Common myeloid progenitor, CD34-positive (primary cell): ENCODE results near the gene SYK.

Source experiments
- CTCF ChIA-PET: fragments of 350-600 bp; sonication (Branson Sonifier 250); formaldehyde crosslinking; loops from one replicate; lab custom pipeline; 2021; ENCODE audit warnings: antibody characterized with exemption; lab: Charles Lee
- POLR2A ChIA-PET: fragments of 350-600 bp; sonication (Branson Sonifier 250); formaldehyde crosslinking; loops from one replicate; lab custom pipeline; 2021; ENCODE audit warnings: antibody characterized with exemption; lab: Charles Lee
- DNase-seq, 3 donors: peaks; one replicate each; pipeline versions ENCODE4 v3.0.0 to v3.0.0-alpha.2; 2013
- H3K27ac ChIP-seq, 2 experiments: 1 replicate in 1 of 2; 2 replicates in 1 of 2; pipeline ENCODE4 v1.7.0; 2013; ENCODE audit warnings: inconsistent platforms in 2 of 2, low read length in 2 of 2, mild to moderate bottlenecking in 2 of 2, low read depth in 1 of 2, moderate library complexity in 1 of 2; ENCODE audit not compliant: severe bottlenecking in 2 of 2, insufficient read depth in 1 of 2, poor library complexity in 1 of 2
- H3K27me3 ChIP-seq, 5 experiments: replicated peaks in 2 of 5; 1 replicate in 3 of 5; 2 replicates in 2 of 5; pipeline versions ENCODE4 v1.6.1 to v1.7.0; 2013; ENCODE audit warnings: low read length in 4 of 5, mild to moderate bottlenecking in 2 of 5, moderate library complexity in 2 of 5, inconsistent platforms in 1 of 5; ENCODE audit not compliant: insufficient read depth in 5 of 5, control insufficient read depth in 4 of 5
- H3K36me3 ChIP-seq, 4 experiments: 1 replicate in 2 of 4; 2 replicates in 2 of 4; pipeline versions ENCODE4 v1.6.1 to v1.7.0; 2013; ENCODE audit warnings: low read length in 3 of 4, control low read depth in 1 of 4, mild to moderate bottlenecking in 1 of 4; ENCODE audit not compliant: control insufficient read depth in 4 of 4, insufficient read depth in 4 of 4
- H3K4me1 ChIP-seq, 4 experiments: 1 replicate in 3 of 4; 2 replicates in 1 of 4; pipeline versions ENCODE4 v1.6.1 to v1.7.1; 2013; ENCODE audit warnings: low read length in 3 of 4, mild to moderate bottlenecking in 3 of 4, control low read depth in 1 of 4, inconsistent platforms in 1 of 4, moderate library complexity in 1 of 4; ENCODE audit not compliant: control insufficient read depth in 4 of 4, insufficient read depth in 4 of 4; ENCODE audit errors: control extremely low read depth in 1 of 4
- H3K4me3 ChIP-seq, 7 experiments: 1 replicate in 4 of 7; 2 replicates in 3 of 7; pipeline versions ENCODE4 v1.5.1 to v1.7.0; 2013; ENCODE audit warnings: mild to moderate bottlenecking in 7 of 7, low read length in 6 of 7, moderate library complexity in 6 of 7, inconsistent platforms in 2 of 7, low read depth in 2 of 7, control low read depth in 1 of 7; ENCODE audit not compliant: insufficient read depth in 4 of 7, control insufficient read depth in 1 of 7; ENCODE audit errors: extremely low read depth in 1 of 7
- H3K9me3 ChIP-seq, 5 experiments: 1 replicate in 4 of 5; 2 replicates in 1 of 5; pipeline versions ENCODE4 v1.6.1 to v1.7.1; 2013; ENCODE audit warnings: low read length in 4 of 5, mild to moderate bottlenecking in 2 of 5, inconsistent platforms in 1 of 5, low read depth in 1 of 5, moderate library complexity in 1 of 5; ENCODE audit not compliant: control insufficient read depth in 4 of 5, insufficient read depth in 2 of 5; ENCODE audit errors: control extremely low read depth in 1 of 5
- WGBS: methylation state at CpG from one replicate; pipeline ENCODE4 v1.1.5; 2013; ENCODE audit not compliant: insufficient coverage; 5-methylcytosine and 5-hydroxymethylcytosine counted together

Gene SYK

DNA sequence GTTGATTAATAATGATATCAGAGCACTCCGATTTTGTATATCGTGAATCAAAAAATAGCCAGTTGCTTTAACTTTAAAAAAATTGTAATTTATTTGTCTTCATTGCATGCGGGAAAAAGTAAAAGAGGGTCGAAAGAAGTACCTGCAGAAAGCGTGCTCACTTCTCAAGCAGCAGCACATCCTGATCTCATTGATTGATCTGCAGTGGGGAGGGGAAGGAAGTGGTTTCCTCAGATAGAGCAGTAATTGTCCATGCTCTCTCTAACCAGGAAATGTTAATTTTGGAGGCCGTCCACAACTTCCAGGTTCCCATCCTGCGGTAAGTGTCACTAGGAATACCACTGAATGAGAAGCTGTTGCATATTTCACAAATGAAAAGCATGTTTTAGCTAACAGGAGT is 63.2 kb downstream of the SYK start:
- peaks cover 14 to 70% (median 54%) of the 10 kb centered on the region in 4 experiments for H3K36me3 ChIP-seq
- ChIA-PET POLR2A (no interaction called here), CTCF (interaction anchor here (1.3 kb wide), 1 partner anchor 30 kb away, joined by 3 read pairs; no protein-coding TSS in a partner anchor)
- no peak overlapping the region for H3K4me3 ChIP-seq
- no peaks in the 10 kb centered on the region for H3K9me3 ChIP-seq
- 69% methylated on average over 5 of the region's 7 CpGs for WGBS
- peaks cover 0 to 24% (median 7%) of the 10 kb centered on the region in 4 experiments for H3K4me1 ChIP-seq
- no peaks in the 10 kb centered on the region for H3K27me3 ChIP-seq
- no peak overlapping the region for H3K27ac ChIP-seq
- DNase-seq: no peak

DNA sequence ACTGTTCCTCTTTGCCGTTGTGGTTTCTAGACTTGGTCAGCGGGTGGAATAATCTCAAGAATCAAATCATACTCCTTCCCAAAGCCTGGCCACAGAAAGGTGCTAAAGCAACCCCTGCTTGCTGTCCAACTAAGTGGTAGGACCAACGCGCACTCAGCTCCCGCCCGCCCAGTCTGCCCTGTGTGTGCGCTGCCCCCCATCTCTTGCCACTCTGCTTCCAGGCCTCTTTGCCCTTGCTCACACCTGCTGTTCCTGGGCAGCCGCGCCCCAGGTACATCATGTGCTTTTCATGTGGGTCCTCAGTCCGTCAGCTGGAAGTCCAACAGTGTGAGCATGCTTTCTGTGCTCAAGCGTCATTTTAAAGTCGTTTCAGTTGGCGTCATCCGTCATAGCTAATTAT is 65.5 kb downstream of the SYK start:
- Histone ChIP-seq H3K36me3 (peaks cover 15 to 61% (median 44%) of the 10 kb centered on the region in 4 experiments), H3K4me1 (peaks cover 0 to 8% (median 2%) of the 10 kb centered on the region in 4 experiments), H3K9me3 (no peaks in the 10 kb centered on the region), H3K4me3 (no peak overlapping the region), H3K27me3 (no peaks in the 10 kb centered on the region), H3K27ac (no peak overlapping the region)
- POLR2A ChIA-PET: no interaction called here
- no peak for DNase-seq
- over 99% methylated on average over 12 of the region's 14 CpGs for WGBS
- CTCF ChIA-PET: interaction anchor here (0.7 to 1.4 kb wide), 2 partner anchors 11 to 725 kb away, joined by 3 read pairs; no protein-coding TSS in a partner anchor

DNA sequence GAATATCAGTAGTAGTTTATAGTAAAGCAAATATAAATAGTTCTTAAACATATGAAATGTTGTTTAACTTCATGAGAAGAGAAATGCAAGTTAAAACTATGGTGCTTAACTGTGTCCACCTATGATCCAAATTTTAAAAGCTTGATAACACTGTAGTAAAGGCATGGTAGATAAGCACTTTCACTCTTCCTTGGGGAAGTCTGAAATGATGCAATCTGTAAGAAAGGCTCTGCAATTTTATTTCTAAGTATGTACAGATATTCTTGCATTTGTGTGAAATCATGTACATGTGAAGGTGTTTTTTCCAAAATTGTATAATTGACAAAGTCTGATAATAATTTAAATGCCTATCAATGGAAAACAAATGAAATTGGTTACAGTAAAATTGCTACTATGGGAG is 66.9 kb downstream of the SYK start:
- Histone ChIP-seq H3K4me1 (peaks cover 0 to 8% (median 2%) of the 10 kb centered on the region in 4 experiments), H3K4me3 (no peak overlapping the region), H3K27ac (peak overlapping the region in 1 of 2 experiments; percentile 12), H3K9me3 (no peaks in the 10 kb centered on the region), H3K36me3 (peaks cover 18 to 61% (median 37%) of the 10 kb centered on the region in 4 experiments), H3K27me3 (no peaks in the 10 kb centered on the region)
- POLR2A ChIA-PET: interaction anchor here (0.7 kb wide), 1 partner anchor 18 kb away, joined by 3 read pairs; no protein-coding TSS in a partner anchor
- CTCF ChIA-PET: interaction anchor here (1.1 to 1.2 kb wide), 2 partner anchors 31 to 643 kb away, joined by 3 read pairs; no protein-coding TSS in a partner anchor
- no peak for DNase-seq

DNA sequence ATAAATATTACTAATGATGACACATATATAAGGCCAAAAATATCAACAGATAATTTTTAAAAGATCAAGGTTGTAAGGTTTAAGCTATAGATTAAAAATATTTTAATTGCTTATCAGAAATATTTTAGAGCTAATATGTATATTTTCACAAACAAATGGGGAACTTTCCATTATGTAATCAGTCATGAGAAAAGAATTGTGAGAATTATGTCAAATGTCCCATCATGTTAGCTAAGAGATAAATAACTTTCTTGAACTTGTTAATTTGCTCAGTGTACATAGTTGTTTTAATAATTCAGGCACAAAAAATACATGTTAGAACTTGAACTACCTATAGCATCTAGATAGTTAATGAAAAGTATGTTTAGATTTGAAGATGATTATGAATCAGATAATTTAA is 67.7 kb downstream of the SYK start:
- no peak overlapping the region for H3K27ac ChIP-seq
- no peak overlapping the region for H3K4me3 ChIP-seq
- DNase-seq: no peak
- no peaks in the 10 kb centered on the region for H3K9me3 ChIP-seq
- ChIA-PET CTCF (interaction anchor here (0.8 to 2.1 kb wide), 6 partner anchors 32 to 726 kb away, joined by 3 to 8 read pairs (median 3); no protein-coding TSS in a partner anchor), POLR2A (interaction anchor here (0.6 kb wide), 1 partner anchor 625 kb away, joined by 3 read pairs; no protein-coding TSS in a partner anchor)
- peaks cover 0 to 5% (median 2%) of the 10 kb centered on the region in 4 experiments for H3K4me1 ChIP-seq
- no peaks in the 10 kb centered on the region for H3K27me3 ChIP-seq
- H3K36me3 ChIP-seq: peaks cover 18 to 61% (median 40%) of the 10 kb centered on the region in 4 experiments

DNA sequence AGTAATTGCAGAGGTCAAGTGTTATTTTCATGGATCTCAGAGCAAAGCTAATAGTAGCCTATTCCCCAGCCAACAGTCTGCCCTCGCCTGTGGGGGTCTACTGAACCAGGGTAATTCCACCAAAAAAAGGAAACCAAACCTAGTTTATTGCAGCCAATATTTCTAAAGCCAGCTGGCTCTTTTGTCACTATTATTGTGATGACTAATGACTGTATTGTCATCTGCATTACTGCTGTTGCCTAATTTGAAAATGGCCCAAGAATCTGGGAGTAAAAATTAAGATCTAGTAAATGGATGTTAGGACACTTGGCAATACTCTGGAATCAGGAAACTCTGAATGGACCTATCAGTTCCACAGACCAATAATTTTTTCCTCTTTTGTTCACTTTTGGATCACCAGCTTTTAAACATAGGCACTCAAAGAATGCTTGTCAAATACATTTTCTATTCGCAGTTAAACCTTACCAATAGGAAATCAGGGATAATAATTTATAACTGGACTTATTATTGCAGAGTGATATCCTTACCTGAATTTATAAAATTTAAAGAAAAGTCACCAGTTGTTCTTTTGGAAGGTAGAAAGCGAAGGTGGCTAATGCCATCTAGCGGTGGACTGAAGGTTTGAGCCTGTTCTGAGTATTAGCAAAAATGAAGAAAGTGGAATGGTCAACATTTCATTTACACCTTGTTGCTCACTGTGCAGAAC is 69.2 kb downstream of the SYK start:
- CTCF ChIA-PET: interaction anchor here (0.8 to 2.1 kb wide), 9 partner anchors 9 to 728 kb away, joined by 3 to 8 read pairs (median 3); no protein-coding TSS in a partner anchor
- H3K36me3 ChIP-seq: peaks cover 22 to 63% (median 40%) of the 10 kb centered on the region in 4 experiments
- 8% methylated on average over 2 of the region's 4 CpGs for WGBS
- POLR2A ChIA-PET: no interaction called here
- H3K9me3 ChIP-seq: no peaks in the 10 kb centered on the region
- no peaks in the 10 kb centered on the region for H3K4me1 ChIP-seq
- no peaks in the 10 kb centered on the region for H3K27me3 ChIP-seq
- peak; percentile 50 to 76 (median 65) for DNase-seq
- H3K27ac ChIP-seq: peak overlapping the region in 1 of 2 experiments; percentile 49
- H3K4me3 ChIP-seq: no peak overlapping the region

DNA sequence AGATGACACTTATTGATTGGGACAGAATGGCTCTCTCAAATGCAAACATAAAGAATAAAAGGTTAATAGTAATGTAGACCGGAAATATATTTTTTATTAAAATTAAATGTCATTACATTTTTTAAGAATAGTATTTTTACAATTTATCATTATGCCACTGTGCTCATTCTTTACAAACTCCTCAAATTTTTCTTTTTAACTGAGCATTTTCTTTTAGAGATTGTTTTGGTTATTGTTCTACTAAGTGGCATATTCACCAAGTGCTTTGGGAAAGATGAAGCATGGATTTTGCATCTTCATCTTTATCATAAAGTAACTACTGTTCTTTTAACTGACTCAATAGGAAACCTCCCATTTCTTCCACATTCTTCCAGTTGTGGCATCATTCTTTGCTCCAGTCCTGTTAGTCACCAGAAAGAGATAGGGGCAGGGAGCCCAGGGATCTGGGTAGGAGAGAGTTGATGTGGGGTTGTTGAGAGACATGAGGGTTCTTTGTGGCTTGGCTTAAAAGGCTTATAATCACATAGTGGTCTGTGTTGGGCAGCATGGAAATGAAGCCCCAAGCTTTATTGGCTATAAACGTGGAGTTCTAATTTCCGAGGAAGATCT is 69.8 kb downstream of the SYK start:
- Histone ChIP-seq H3K4me1 (no peaks in the 10 kb centered on the region), H3K36me3 (peaks cover 20 to 61% (median 38%) of the 10 kb centered on the region in 4 experiments), H3K27ac (no peak overlapping the region), H3K27me3 (no peaks in the 10 kb centered on the region), H3K9me3 (no peaks in the 10 kb centered on the region), H3K4me3 (no peak overlapping the region)
- WGBS: 93% methylated on average over 2 of the region's 3 CpGs
- POLR2A ChIA-PET: no interaction called here
- DNase-seq: no peak
- CTCF ChIA-PET: interaction anchor here (1.2 to 2.1 kb wide), 5 partner anchors 10 to 729 kb away, joined by 3 to 6 read pairs (median 5); no protein-coding TSS in a partner anchor
